Endodermal cell (in vitro differentiated cells): ENCODE results near the gene CASQ2. TPM values are rescaled to one million over a fixed set of nuclear protein-coding genes. Genes with fewer than 3 reads are reported as not detected.

Source experiments
- DNase-seq: peaks from one replicate; pipeline ENCODE4 v3.0.0-alpha.2; 2017
- H3K27ac ChIP-seq: 2 replicates; pipeline ENCODE4 v1.5.1; 2013; ENCODE audit warnings: mild to moderate bottlenecking, low read depth, low read length, moderate library complexity
- H3K27me3 ChIP-seq: 2 replicates; pipeline ENCODE4 v1.6.1; 2013; ENCODE audit warnings: mild to moderate bottlenecking, low read length, moderate library complexity; ENCODE audit not compliant: insufficient read depth, control insufficient read depth, poor library complexity, severe bottlenecking
- H3K36me3 ChIP-seq: 2 replicates; pipeline ENCODE4 v1.7.0; 2013; ENCODE audit warnings: mild to moderate bottlenecking, low read length, moderate library complexity; ENCODE audit not compliant: control insufficient read depth, insufficient read depth
- H3K4me1 ChIP-seq: one replicate; pipeline ENCODE4 v1.7.0; 2013; ENCODE audit warnings: low read length; ENCODE audit not compliant: control insufficient read depth, insufficient read depth
- H3K4me3 ChIP-seq: 2 replicates; pipeline ENCODE4 v1.5.1; 2013; ENCODE audit warnings: mild to moderate bottlenecking, low read length, moderate library complexity
- H3K9ac ChIP-seq: 2 replicates; pipeline ENCODE4 v1.6.1; 2013; ENCODE audit warnings: mild to moderate bottlenecking, low read length, moderate library complexity; ENCODE audit not compliant: poor library complexity, severe bottlenecking; ENCODE audit errors: extremely low read depth
- H3K9me3 ChIP-seq: 2 replicates; pipeline ENCODE4 v1.6.1; 2013; ENCODE audit warnings: mild to moderate bottlenecking, low read length, moderate library complexity; ENCODE audit not compliant: control insufficient read depth
- H3K27ac Mint-ChIP-seq: 2 replicates; pipeline ENCODE4 v1.8.0; 2020; ENCODE audit warnings: mixed read lengths
- H3K27me3 Mint-ChIP-seq: 2 replicates; pipeline ENCODE4 v1.8.0; 2021; ENCODE audit warnings: mild to moderate bottlenecking, mixed read lengths; ENCODE audit not compliant: insufficient read depth
- H3K36me3 Mint-ChIP-seq: 2 replicates; pipeline ENCODE4 v1.8.0; 2020; ENCODE audit warnings: low read depth, mixed read lengths
- H3K4me1 Mint-ChIP-seq: 2 replicates; pipeline ENCODE4 v1.8.0; 2020; ENCODE audit warnings: mixed read lengths
- H3K4me3 Mint-ChIP-seq: 2 replicates; pipeline ENCODE4 v1.8.0; 2020; ENCODE audit warnings: mild to moderate bottlenecking, moderate library complexity, mixed read lengths
- H3K9me3 Mint-ChIP-seq: 2 replicates; pipeline ENCODE4 v1.8.0; 2020; ENCODE audit warnings: mild to moderate bottlenecking, mixed read lengths
- WGBS, 2 experiments: methylation state at CpG; one replicate each; pipeline versions ENCODE4 v1.1.5 to v1.1.7; 2013; ENCODE audit warnings: missing lambda C conversion rate in 2 of 2, mixed read lengths in 1 of 2; ENCODE audit not compliant: insufficient coverage in 1 of 2, insufficient read length in 1 of 2; 5-methylcytosine and 5-hydroxymethylcytosine counted together
- total RNA-seq, 2 donors: library from RNA; stranded (reverse); fragmentation: NEBNext Ultra II Directional in 1 of 2; extraction: Animal tissue kit (Norgen Biotek cat#: 25700) in 1 of 2; gene quantifications; 2 replicates in 1 of 2; 3 replicates in 1 of 2; pipeline ENCODE4 v1.2.1, GENCODE V29; 2021
- TF ChIP-seq, protein P1 (sequence below): fragments of 200-600 bp; sonication (generic); conservative IDR thresholded peaks from 2 replicates; pipeline ENCODE4 v1.5.0; 2021; ENCODE audit warnings: antibody characterized with exemption, mild to moderate bottlenecking

CASQ2 gene
- total RNA-seq, 2 donors from 2014 or later: not detected

DNA sequence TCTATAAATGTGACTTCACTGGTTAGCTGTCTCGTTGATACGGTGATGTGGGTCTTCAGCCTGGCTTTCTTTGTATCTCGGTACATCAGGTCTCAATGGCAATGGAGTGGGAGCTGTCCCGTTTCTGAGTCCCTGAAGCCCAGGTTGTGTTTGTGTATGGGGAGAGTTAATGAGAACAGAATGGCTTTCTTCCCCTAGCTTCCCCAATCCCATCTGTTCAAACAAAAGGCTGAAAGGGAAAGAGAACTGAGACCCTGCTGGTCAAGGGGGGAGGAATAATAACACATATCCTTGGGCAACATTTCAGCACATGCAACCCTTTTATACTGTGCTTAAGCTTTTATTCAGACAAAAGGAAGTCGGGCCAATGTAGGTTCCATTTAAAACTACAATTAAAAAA is 28.4 kb upstream of the CASQ2 start:
- no peaks in the 10 kb centered on the region for H3K27me3 Mint-ChIP-seq
- no peaks in the 10 kb centered on the region for H3K27me3 ChIP-seq
- no peaks in the 10 kb centered on the region for H3K9me3 ChIP-seq
- H3K4me1 Mint-ChIP-seq: peaks cover 36% of the 10 kb centered on the region
- WGBS, 2 experiments: 30 to 58% methylated on average over 2 to 5 of the region's 5 CpGs
- no peaks in the 10 kb centered on the region for H3K36me3 ChIP-seq
- peaks cover 17% of the 10 kb centered on the region for H3K4me1 ChIP-seq
- H3K27ac Mint-ChIP-seq: no peak overlapping the region
- H3K9ac ChIP-seq: no peak overlapping the region
- TF ChIP-seq, protein P1, sequence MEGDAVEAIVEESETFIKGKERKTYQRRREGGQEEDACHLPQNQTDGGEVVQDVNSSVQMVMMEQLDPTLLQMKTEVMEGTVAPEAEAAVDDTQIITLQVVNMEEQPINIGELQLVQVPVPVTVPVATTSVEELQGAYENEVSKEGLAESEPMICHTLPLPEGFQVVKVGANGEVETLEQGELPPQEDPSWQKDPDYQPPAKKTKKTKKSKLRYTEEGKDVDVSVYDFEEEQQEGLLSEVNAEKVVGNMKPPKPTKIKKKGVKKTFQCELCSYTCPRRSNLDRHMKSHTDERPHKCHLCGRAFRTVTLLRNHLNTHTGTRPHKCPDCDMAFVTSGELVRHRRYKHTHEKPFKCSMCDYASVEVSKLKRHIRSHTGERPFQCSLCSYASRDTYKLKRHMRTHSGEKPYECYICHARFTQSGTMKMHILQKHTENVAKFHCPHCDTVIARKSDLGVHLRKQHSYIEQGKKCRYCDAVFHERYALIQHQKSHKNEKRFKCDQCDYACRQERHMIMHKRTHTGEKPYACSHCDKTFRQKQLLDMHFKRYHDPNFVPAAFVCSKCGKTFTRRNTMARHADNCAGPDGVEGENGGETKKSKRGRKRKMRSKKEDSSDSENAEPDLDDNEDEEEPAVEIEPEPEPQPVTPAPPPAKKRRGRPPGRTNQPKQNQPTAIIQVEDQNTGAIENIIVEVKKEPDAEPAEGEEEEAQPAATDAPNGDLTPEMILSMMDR: no peak
- no peaks in the 10 kb centered on the region for H3K36me3 Mint-ChIP-seq
- no peak for DNase-seq
- H3K4me3 Mint-ChIP-seq: no peak overlapping the region
- no peaks in the 10 kb centered on the region for H3K9me3 Mint-ChIP-seq
- H3K4me3 ChIP-seq: no peak overlapping the region
- peak overlapping the region; percentile 78 for H3K27ac ChIP-seq

DNA sequence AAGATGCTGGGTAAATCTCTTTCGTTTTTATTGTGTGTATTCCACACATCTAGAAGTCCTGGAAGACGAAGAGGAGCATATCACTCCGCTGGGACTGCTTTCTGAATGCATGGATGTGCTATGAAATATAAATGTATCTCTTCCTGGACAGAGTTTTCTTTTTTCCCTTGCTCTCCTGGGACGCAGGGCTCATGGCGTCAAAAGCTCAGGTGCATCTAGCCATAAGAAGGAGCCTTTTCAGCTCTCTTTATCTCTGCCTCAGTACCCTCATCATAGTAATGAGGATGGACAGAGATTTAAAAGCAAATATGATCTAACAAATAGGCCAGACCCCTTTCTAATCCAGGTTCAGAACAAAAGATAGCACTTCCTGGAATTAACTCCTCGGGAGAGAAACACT is 27.5 kb upstream of the CASQ2 start:
- peak overlapping the region; percentile 21 for H3K27ac ChIP-seq
- H3K9me3 ChIP-seq: no peaks in the 10 kb centered on the region
- Mint-ChIP-seq H3K4me3 (no peak overlapping the region), H3K27me3 (no peaks in the 10 kb centered on the region), H3K27ac (no peak overlapping the region), H3K4me1 (peaks cover 36% of the 10 kb centered on the region), H3K36me3 (no peaks in the 10 kb centered on the region), H3K9me3 (no peaks in the 10 kb centered on the region)
- H3K27me3 ChIP-seq: no peaks in the 10 kb centered on the region
- no peak for DNase-seq
- H3K9ac ChIP-seq: no peak overlapping the region
- TF ChIP-seq, protein P1: no peak
- peaks cover 17% of the 10 kb centered on the region for H3K4me1 ChIP-seq
- H3K36me3 ChIP-seq: no peaks in the 10 kb centered on the region
- 94% methylated on average over 6 of the region's 6 CpGs; no CpG with 5 or more reads in 1 of the 2 experiments for WGBS, 2 experiments
- no peak overlapping the region for H3K4me3 ChIP-seq

DNA sequence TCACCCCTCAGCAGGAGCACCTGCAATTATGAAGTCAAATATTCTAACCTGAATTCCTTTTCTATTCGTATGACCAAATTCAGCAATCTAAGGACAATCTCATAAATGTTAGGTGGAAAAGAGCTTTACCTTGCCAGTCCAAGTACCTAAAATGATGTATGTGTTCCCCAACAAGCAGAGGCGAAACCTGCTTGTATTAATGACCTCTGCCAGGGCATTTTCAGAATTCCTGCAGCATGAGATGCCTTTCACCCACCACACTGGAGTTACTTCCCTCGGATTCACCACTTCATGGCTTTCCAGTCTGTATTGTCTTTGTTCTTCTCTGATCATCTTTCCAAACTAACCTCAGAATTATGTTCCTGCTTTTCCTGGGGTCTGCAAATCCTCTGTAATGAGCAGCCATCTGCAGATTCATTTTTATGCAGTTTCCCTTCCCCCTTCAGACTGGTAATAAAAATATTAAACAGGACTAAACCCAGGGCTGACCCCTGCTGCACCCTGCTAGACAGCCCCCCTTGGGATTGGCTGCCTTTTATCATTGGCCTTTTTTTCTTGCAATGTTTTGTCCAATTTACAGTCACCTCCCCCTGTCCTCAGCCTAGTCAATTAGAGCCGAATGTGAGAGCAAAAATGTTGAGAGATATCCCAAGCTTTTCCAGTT is 26.6 kb upstream of the CASQ2 start:
- H3K36me3 ChIP-seq: no peaks in the 10 kb centered on the region
- TF ChIP-seq, protein P1: no peak
- H3K4me1 ChIP-seq: peaks cover 17% of the 10 kb centered on the region
- H3K9ac ChIP-seq: no peak overlapping the region
- Mint-ChIP-seq H3K4me1 (peaks cover 45% of the 10 kb centered on the region), H3K27ac (no peak overlapping the region), H3K4me3 (no peak overlapping the region), H3K27me3 (no peaks in the 10 kb centered on the region), H3K9me3 (no peaks in the 10 kb centered on the region), H3K36me3 (no peaks in the 10 kb centered on the region)
- WGBS, 2 experiments: 77 to 86% methylated on average over 4 of the region's 4 CpGs
- no peak overlapping the region for H3K4me3 ChIP-seq
- H3K27ac ChIP-seq: peak overlapping the region; percentile 75
- H3K27me3 ChIP-seq: no peaks in the 10 kb centered on the region
- no peaks in the 10 kb centered on the region for H3K9me3 ChIP-seq
- DNase-seq: no peak
